IPS DF 19.7 (cell line): ENCODE data around the gene LRRC1.

Experiments used
- DNase-seq: peaks from one replicate; pipeline ENCODE4 v3.0.0-alpha.2; 2013; ENCODE audit warnings: low read depth, low spot score

The LRRC1 gene

DNA sequence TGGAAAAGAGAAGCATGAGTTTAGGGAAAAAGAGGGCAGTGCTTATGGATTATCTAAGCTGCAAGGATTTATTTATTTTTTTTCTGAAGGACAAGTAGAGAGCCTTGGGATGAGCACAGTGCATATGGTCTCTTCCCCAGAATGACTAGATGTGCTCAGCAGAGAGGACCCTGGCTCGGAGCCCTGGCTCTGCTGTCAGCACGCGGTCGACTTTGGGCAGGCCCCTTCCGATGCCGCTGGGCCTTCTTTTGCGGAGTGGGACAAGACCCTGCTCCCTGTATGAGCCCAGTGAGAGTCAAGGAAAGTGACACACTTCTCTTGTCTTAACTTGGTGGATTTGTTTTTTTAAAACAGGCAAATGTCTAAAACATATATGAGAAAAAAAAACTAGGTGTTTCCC lies 51.4 kb downstream of the LRRC1 start:
- no peak for DNase-seq

- DNase-seq, result no peak
These were observed 53.0 kb downstream of the LRRC1 start for GRCh38 chr6:53847796-53848314.

DNA sequence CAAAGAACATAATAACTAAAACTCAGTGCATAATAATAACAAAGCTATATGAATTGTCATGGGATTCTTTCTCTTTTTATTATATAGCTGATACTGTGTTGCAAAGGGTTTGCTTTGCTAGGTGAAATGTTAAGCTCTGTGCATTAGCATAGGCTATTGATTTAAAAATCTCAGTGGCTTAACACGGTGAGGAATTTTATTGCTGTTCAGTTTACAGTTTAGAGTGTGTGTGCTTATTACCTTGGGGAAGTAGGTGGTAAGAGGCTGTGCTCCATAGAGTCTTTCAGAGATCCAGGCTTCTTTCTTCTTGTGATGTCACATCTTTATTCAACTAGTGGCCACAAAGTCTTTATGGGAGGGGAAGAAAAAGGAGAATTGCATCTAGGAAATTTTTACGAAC lies 55.7 kb downstream of the LRRC1 start:
- no peak for DNase-seq

- DNase-seq, result no peak
These were observed 56.8 kb downstream of the LRRC1 start for GRCh38 chr6:53851561-53851960.

DNA sequence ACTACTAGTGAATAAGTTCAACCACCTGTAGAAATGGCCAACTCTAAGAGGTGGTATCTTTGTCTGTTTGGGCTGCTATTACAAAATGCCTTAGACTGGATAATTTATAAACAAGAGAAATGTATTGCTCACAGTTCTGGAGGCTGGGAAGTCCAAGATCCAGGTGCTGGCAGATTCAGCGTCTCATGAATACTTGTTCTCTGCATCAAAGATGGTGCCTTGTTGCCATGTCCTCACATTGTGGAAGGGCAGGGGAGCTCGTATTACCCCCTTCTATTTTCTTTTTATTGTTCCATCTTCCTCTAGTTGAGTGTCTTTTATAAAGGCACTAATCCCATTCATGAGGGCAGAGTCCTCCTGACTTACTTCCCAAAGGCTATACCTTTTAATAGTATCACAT lies 58.0 kb downstream of the LRRC1 start:
- no peak for DNase-seq

DNA sequence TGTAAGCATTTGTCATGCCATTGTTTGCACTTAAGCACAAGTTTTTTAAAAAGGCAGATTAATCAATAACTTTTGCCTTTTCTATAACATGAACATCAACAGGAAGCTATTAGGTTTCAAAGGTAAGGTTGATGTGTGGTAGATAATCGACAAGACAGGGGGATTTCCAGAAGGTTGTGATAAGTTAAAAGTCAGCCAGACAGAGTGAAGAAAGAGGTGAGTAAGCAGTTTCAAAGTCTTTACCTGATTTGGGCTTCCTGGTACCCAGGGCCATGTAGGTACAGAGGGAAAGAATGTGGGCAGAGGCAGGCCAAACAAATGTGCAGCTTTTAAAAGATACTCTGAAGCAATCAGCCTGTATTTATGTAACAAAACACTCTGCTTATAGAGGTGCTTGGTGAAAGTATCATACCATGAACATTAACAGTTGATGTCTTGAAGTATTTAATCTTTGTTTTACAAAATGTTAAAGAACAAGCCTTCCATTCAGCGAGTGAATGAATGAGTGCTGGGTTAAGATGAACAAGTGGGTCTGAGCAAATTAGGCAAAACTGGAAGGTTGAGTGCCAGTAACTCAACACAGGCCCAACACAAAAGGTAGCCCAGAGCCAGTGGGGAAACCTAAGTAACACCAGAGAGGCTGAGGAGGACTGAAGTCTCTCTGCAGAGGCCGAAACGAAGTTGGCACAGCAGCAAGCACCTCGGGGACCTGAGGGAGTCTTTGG lies 60.2 kb downstream of the LRRC1 start:
- no peak for DNase-seq

GRCh38 chr6:53855940-53856339 lies 61.1 kb downstream of the LRRC1 start:
- DNase-seq, result no peak

GRCh38 chr6:53857318-53858094 lies 62.7 kb downstream of the LRRC1 start:
- no peak for DNase-seq

GRCh38 chr6:53858196-53858595 lies 63.4 kb downstream of the LRRC1 start:
- no peak for DNase-seq

DNA sequence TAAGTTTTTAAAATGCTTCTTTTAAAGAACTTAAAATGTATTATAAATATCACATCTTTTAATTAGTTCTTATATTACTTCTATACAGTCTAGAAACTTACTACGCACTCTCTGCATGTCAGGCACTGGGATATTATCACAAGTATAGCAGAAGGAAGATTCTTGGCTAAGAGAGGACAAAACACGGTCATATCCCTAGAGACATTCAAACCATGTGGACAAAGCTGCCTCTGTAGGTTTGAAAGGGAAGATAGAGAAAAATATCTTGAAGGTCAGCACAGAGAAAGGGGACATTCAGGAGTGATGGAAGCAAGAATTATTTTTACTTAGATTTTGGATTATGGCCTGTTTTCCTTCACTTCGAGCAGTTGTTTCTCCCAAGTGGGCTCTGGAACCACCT lies 64.1 kb downstream of the LRRC1 start:
- DNase-seq, result no peak

- no peak for DNase-seq
These were observed 65.7 kb downstream of the LRRC1 start for GRCh38 chr6:53860511-53860910.

GRCh38 chr6:53861518-53861917 lies 66.7 kb downstream of the LRRC1 start:
- DNase-seq, result no peak

DNA sequence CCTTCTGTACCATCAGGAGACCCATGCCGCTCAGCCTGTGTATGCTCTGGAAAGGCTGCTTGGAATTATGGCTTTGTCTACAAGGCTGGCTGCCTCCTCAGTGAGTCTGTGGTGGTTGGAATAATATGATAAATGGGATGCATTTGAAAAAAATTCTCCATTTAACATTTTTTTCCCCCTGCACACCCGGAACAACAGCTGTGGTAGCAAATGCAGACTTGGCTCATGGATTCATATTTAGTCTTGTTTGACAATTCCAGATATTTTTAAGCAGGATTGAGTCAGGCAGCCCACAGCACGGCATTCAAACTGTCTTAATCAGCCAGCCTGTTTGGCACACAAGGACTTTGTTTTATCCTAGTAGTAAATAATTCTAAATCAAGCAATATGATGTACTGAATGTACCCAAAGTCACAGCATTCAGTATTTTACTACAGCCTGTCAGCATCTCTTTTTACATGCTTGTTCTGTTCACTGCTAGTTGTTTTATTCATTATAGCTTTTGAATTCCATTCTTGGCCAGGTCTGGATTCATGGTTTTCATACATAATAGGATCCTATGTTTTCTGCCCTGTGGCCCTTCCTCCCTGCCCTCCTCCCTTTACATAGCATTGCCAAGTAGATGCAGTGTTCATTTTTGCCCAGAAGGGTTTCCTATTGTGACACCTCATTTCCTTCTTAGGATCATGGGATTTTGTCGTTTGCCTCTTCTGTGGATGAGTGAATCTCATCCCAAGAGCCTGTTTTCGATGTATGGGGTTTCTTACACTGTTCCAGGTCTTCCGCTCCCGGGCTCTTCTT lies 68.1 kb downstream of the LRRC1 start:
- DNase-seq, result no peak

GRCh38 chr6:53864781-53865180 lies 70.0 kb downstream of the LRRC1 start:
- DNase-seq, result no peak

- DNase-seq, result no peak
These were observed 71.4 kb downstream of the LRRC1 start for GRCh38 chr6:53866226-53866625.

- DNase-seq, result no peak
These were observed 73.8 kb downstream of the LRRC1 start for GRCh38 chr6:53868626-53869025.

DNA sequence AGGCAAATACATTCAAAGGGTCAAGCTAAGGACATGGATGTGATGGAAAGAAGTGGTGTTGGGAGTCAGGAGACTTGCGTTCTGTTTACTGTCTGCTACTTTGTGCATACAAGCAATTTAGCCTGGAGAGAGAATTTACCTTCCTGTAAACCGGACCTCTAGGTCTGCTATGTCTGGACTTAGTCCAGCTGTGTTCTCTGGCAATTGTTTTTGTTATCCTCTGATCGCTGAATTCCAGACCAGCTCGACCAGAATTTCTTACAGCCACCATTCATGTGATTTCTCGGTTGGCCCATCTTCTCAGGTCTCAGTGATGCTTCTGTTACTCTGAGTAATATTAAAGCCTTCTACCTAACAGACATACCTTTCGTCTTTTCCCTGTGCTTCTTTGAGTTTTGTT lies 75.2 kb downstream of the LRRC1 start:
- DNase-seq, result no peak

- no peak for DNase-seq
These were observed 79.1 kb downstream of the LRRC1 start for GRCh38 chr6:53873922-53874321.

- DNase-seq, result no peak
These were observed 80.2 kb downstream of the LRRC1 start for GRCh38 chr6:53874964-53875363.

DNA sequence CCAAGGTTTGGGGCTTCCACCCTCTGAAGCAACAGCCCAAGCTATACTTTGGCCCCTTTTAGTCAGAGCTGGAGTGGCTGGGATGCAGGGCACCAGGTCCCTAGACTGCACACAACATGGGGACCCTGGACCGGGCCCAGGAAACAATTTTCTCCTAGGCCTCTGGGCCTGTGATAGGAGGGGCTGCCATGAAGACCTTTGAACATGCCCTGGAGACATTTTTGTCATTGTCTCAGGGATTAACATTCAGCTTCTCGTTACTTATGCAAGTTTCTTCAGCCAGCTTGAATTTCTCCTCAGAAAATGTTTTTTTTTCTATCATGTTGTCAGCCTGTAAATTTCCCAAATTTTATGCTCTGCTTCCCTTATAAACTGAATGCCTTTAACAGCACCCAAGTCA lies 82.3 kb downstream of the LRRC1 start:
- no peak for DNase-seq

- DNase-seq, result no peak
These were observed 84.0 kb downstream of the LRRC1 start for GRCh38 chr6:53878808-53879207.

- no peak for DNase-seq
These were observed 84.8 kb downstream of the LRRC1 start for GRCh38 chr6:53879608-53880007.
